ENCODE results near the gene WRAP73.

Gene WRAP73

GRCh38 chr1:3649342-3650247 lies at the start of gene WRAP73:
WRAP73 (minus strand) TSS chr1:3650103; CDS start chr1:3649999, 104 bp downstream.
- peak; percentile 97 for FAIRE-seq

DNA sequence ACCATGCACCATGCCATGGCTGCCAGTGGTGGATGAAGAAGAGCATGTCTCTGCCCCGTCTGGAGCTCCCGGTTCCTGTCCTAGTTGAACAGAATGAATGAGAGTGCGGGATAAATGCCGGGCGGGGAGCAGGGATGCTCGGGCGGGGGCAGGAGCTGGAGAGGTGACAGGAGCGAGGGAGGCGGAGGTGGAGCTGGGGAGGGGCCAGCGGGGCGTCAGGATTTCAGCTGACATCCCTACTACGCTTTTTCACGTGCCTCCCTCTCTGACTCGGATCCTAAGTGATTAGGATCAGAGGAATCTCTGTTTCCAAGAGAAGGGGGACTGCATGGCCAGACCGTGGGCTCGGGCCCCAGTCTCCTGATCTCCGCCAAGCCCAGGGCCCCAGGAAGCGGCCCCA lies 49.7 kb upstream of the WRAP73 start:
- no peak for FAIRE-seq

- no peak for FAIRE-seq
Measured at GRCh38 chr1:3698660-3699408, 48.9 kb upstream of the WRAP73 start.

- FAIRE-seq: no peak
Measured at GRCh38 chr1:3697810-3698209, 47.9 kb upstream of the WRAP73 start.

- no peak for FAIRE-seq
Measured at GRCh38 chr1:3697104-3697503, 47.2 kb upstream of the WRAP73 start.

- no peak for FAIRE-seq
Measured at GRCh38 chr1:3696689-3697088, 46.8 kb upstream of the WRAP73 start.

DNA sequence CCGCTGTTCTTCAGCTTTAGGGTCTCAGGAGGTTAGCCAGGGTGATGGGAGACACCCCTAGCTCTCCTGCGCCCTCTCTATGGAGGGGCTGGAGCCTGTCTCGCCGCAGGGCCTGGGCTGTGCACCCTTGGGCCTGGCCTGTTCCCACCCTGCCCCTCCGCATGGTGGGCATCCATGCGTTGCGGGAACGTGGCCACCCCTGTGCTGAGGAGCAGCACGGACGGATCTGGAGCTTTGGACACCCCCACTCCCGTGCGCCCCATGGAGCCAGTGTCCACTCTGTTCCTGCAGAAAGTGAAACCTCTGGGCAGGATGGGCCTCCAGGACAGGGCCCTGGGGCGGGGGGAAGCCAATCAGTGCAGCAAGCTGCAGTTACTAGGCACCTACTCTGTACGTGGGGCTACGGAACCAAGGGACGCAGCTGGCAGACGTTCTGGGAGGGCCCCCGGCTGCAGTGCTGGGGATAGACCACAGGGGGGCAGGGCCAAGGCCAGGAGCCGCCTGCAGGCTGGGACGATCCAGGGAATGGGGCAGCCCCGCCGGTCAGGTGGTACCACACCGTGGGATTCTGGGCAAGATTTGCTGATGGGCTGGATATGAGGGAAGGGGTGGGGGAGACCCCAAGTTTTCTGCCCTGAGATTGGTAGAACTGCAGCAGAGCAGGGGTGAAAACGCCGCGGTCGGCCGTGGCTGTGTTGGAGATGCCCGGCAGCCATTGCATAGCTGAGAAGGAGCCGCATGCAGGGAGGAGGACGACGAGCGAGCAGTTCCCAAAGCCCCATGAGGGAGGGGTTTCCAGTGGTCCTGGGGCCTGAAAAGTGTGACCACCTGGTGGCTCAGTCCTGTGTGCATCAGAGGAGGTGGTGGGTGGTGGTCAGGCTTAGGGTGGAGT lies 45.7 kb upstream of the WRAP73 start:
- FAIRE-seq: no peak

- no peak for FAIRE-seq
Measured at GRCh38 chr1:3693321-3693720, 43.4 kb upstream of the WRAP73 start.

- FAIRE-seq: no peak
Measured at GRCh38 chr1:3692598-3692997, 42.7 kb upstream of the WRAP73 start.

DNA sequence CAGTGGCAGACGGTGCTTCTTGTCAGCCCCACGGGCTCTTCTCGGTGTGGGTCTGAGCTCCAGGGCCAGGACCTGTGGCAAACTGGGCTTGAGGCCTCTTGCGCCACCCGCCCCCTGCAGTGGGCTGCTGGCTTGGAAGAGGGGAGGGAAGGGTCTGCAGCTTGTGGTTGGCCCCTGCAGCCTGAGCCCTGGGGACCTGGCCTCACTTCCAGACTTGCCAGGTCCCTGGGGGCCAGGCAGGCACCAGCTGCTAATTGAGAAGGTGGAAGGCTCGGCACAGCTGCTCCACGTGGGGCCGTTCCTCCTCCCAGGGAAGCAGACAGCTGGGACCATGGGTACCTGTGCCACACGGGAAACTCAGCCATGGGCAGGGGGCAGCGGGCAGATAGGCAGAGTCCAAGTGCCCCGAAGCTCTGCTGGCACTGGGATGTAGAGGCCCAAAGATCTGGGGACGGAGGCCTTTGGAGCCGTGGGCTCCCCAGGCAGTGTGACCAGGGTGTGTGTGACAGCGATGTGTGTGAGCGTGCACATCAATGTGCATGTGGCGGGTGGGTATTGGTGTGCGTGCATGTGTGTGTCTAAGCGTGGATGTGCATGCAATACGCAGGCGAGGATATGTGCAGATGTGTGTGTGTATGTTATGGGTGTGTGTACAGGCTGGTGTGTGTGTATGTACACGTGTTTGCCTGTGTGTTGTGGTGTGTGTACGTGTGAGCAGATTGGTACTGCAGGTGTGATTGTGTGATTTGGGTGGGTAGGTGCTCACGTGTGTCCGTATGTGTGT lies 41.7 kb upstream of the WRAP73 start:
- FAIRE-seq: no peak

- FAIRE-seq: no peak
Measured at GRCh38 chr1:3690282-3691065, 40.6 kb upstream of the WRAP73 start.

DNA sequence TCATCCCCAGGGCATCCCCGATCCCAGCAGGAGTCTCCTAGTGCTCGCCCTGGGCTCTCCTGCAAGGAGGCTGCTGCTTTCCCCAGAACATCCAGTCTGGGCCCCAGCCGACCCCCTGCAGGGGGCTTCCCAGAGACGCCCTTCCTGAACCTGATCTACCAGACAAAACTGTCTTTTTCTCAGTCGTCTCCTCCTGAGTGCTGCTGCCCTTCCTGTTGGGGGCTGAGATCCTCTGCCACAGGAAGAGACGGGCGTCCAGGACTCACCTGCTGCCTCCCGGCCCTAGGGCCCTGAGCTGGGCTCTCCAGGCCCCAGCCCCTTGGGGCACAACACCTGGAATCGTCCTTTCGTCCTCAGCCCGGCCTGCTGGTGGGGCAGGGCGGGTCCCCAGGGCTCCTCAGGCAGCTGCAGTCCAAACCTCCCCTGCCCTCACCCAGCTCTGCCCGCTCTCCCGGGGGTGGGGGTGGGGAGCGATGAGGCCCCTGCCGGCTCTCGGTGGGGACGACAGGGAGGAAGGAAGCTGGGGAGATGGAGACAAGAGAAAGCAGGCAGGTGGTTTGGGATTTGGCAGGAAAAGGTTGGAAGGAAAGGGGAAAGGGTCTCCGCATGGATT lies 39.3 kb upstream of the WRAP73 start:
- no peak for FAIRE-seq

DNA sequence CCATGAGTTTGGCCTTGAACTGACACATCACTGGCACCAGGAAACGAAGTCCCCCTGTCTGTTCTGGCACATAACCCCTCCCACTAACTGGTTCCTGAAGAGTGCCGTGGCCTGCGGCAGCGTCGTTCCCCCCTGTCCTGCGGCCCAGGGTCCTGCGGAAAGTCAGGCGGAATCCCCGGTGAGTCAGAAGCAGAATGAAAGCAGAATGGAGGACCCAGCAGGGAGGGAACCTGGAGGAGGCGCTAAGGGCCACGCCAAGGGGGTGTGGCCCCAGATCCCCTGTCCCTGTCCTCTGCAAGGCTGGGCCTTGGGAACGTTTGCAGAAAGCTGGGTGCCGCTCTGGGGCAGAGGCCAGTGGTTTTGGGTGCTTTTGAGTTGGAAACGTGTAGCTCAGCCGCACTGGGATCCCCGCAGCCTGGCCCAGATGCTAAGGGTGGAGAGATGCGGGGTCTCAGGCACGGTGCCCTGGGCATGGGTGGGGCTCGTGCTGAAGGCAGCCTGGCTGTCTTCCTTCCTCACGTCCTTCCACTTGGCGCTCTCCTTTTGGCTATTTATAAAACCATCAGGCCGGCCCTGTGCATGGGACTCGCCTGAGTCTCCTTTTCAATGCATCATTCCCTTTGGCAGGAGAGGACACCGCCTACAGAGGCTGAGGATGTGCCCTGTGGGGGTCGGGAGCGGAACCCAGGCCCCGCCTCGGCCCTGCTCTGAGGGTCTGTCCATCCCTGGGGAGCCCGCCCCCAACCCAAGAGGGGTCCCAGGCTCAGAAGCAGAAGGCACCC lies 38.6 kb upstream of the WRAP73 start:
- FAIRE-seq: no peak

DNA sequence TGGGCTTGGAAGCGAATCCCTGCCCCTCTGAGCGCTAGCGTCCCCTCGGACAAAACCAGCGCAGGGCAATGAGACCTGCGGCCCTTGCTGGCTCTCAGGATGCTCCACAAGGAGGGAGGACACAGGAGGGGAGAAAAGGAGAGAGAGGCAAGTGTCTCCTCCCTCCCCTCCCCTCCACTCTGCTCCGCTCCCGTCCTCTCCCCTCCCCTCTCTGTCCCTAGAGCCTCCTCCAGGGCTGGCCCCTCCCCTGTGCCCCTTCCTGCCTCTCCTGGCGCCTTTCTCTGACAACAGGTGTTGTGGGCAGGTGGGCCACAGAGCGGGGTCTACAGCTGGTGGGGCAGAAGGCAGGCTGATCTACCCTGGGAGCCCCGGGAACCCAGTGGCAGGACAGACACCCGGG lies 37.6 kb upstream of the WRAP73 start:
- FAIRE-seq: no peak

DNA sequence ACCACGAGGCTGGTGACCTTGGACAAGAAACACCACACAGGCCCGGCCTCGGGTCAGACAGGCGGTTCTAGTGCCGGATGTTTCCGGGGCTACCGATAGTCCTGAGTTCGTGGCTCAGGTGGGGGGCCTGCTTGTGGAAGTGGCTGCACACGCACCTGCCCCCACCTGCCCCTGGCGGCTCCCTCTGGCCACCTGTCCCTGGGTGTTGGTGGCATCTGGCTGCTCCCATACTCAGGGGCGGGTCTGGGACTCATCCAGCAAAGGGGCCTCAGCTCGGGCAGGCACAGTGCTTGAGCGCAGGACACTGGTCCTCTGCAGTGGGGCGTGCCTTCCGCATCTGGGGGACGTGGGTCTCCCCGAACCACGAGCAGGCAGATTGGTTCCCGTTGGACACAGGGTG lies 36.0 kb upstream of the WRAP73 start:
- no peak for FAIRE-seq

- no peak for FAIRE-seq
Measured at GRCh38 chr1:3685222-3685621, 35.3 kb upstream of the WRAP73 start.

DNA sequence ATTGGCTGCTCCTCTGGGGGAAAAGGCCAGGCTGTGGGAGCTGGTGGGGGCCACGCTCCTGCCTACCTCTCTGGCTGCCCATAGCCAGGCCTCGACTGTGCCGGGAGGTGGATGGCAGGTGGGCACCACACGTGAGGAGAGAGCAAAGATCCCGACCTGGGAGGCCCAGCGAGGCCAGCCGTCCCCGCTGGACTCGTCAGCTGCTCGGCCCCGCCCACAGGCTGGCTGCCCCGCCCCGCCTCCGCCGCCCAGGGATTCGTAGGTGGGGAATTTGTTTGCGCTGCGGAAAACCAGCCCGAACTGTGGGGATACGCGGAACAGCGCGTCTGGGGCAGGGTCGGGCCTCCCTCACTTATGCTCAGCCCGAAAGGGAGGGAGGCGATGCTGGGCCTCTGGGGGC lies 34.1 kb upstream of the WRAP73 start:
- FAIRE-seq: no peak

GRCh38 chr1:3683197-3683596 lies 33.3 kb upstream of the WRAP73 start:
- FAIRE-seq: no peak

- no peak for FAIRE-seq
Measured at GRCh38 chr1:3681898-3682806, 32.2 kb upstream of the WRAP73 start.
